GM19240 (cell line): ENCODE measurements around the gene LCK.
"Not testable (repeated sequence)": the region's sequence is repeated elsewhere in the genome, so short reads cannot be mapped to it uniquely, and the experiment has no call there.

ENCODE experiments used
- DNase-seq: peaks from one replicate; pipeline ENCODE4 v3.0.0; 2011; ENCODE audit warnings: low spot score; ENCODE audit not compliant: insufficient read length

The LCK gene

DNA sequence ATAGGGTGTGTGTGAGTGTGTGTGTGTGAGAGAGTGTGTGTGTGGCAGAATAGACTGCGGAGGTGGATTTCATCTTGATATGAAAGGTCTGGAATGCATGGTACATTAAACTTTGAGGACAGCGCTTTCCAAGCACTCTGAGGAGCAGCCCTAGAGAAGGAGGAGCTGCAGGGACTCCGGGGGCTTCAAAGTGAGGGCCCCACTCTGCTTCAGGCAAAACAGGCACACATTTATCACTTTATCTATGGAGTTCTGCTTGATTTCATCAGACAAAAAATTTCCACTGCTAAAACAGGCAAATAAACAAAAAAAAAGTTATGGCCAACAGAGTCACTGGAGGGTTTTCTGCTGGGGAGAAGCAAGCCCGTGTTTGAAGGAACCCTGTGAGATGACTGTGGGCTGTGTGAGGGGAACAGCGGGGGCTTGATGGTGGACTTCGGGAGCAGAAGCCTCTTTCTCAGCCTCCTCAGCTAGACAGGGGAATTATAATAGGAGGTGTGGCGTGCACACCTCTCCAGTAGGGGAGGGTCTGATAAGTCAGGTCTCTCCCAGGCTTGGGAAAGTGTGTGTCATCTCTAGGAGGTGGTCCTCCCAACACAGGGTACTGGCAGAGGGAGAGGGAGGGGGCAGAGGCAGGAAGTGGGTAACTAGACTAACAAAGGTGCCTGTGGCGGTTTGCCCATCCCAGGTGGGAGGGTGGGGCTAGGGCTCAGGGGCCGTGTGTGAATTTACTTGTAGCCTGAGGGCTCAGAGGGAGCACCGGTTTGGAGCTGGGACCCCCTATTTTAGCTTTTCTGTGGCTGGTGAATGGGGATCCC is 22.5 kb downstream of the LCK start:
- no peak for DNase-seq

DNA sequence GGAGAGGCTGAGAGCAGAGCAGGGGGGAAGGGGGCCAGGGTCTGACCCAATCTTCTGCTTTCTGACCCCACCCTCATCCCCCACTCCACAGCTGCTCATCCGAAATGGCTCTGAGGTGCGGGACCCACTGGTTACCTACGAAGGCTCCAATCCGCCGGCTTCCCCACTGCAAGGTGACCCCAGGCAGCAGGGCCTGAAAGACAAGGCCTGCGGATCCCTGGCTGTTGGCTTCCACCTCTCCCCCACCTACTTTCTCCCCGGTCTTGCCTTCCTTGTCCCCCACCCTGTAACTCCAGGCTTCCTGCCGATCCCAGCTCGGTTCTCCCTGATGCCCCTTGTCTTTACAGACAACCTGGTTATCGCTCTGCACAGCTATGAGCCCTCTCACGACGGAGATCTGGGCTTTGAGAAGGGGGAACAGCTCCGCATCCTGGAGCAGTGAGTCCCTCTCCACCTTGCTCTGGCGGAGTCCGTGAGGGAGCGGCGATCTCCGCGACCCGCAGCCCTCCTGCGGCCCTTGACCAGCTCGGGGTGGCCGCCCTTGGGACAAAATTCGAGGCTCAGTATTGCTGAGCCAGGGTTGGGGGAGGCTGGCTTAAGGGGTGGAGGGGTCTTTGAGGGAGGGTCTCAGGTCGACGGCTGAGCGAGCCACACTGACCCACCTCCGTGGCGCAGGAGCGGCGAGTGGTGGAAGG is 23.7 kb downstream of the LCK start:
- no peak for DNase-seq

DNA sequence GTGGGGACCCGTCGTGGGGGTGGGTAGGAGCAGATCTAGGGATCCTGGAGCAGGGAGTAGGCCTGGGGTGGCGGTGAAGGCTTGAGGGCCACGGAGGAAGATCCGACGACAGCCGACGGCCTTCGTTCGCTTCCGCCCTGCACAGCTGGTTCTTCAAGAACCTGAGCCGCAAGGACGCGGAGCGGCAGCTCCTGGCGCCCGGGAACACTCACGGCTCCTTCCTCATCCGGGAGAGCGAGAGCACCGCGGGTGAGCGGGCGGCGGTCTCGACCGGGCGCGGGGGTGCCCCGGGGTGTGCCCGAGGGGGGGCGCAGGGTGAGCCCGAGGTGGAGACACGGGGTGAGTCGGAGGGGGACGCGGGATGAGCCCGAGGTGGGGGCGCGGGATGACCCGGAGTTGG is 24.4 kb downstream of the LCK start:
- no peak for DNase-seq

DNA sequence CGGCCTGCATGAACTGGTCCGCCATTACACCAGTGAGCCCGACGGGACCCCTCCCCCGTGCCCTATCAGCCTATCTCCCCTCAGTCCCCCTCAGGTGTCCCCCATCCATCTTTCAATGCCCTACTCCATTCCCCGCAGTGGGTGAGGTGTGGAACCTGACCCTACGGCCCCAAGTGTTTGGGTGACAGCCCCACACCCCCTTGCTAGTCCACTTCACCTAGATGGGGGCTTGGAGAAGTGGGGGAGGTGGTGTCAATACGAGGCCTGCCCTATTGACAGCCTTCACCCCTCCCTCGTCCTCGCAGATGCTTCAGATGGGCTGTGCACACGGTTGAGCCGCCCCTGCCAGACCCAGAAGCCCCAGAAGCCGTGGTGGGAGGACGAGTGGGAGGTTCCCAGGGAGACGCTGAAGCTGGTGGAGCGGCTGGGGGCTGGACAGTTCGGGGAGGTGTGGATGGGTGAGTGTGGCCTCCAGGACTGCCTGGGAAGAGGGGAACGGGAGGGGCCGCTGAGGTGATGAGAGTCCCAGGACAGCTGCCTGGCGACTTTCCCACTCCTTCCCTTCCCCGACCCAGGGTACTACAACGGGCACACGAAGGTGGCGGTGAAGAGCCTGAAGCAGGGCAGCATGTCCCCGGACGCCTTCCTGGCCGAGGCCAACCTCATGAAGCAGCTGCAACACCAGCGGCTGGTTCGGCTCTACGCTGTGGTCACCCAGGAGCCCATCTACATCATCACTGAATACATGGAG is 25.1 kb downstream of the LCK start:
- DNase-seq, result no peak

DNA sequence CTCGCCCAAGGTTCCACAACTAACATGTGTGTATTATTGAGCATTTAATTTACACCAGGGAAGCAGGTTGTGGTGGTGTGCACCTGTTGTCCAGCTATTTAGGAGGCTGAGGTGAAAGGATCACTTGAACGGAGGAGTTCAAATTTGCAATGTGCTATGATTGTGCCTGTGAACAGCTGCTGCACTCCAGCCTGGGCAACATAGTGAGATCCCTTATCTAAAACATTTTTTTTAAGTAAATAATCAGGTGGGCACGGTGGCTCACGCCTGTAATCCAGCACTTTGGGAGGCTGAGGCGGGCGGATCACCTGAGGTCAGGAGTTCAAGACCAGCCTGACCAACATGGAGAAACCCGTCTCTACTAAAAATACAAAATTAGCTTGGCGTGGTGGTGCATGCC is 33.7 kb downstream of the LCK start:
- DNase-seq, result not testable (repeated sequence)

DNA sequence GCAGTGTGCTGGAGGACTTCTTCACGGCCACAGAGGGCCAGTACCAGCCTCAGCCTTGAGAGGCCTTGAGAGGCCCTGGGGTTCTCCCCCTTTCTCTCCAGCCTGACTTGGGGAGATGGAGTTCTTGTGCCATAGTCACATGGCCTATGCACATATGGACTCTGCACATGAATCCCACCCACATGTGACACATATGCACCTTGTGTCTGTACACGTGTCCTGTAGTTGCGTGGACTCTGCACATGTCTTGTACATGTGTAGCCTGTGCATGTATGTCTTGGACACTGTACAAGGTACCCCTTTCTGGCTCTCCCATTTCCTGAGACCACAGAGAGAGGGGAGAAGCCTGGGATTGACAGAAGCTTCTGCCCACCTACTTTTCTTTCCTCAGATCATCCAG is 34.6 kb downstream of the LCK start:
- no peak for DNase-seq

DNA sequence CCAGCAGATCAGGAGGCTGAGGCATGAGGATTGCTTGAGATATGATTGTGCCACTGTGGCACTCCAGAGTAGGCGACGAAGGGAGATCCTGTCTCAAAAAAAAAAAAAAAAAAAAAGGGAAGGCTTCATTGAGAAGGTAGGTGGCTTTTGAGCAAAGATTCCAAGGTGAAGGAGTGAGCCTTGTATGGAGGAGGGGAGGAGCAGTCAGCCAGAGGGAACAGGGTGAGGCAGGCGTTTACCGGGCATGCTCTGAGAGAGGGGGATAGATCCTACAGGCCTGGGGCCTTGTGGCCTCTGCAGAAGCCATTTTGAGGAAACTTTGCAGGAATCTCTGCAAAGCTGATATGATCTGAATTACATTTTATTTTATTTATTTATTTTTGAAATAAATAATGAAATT is 35.7 kb downstream of the LCK start:
- no peak for DNase-seq

DNA sequence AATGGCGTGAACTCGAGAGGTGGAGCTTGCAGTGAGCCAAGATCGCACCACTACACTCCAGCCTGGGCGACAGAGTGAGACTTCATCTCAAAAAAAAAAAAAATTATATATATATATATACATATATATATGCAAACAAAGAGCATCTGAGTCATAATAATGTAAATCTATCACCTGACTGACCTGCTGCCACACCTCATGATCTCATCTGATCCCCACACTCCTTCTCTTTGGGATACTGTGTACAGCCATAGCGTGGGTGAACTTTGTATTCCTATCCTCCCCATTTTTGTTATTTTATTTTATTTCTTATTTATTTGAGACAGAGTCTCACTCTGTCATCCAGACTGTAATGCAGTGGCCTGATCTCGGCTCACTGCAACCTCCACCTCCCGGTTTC is 38.2 kb downstream of the LCK start:
- DNase-seq, result no peak

DNA sequence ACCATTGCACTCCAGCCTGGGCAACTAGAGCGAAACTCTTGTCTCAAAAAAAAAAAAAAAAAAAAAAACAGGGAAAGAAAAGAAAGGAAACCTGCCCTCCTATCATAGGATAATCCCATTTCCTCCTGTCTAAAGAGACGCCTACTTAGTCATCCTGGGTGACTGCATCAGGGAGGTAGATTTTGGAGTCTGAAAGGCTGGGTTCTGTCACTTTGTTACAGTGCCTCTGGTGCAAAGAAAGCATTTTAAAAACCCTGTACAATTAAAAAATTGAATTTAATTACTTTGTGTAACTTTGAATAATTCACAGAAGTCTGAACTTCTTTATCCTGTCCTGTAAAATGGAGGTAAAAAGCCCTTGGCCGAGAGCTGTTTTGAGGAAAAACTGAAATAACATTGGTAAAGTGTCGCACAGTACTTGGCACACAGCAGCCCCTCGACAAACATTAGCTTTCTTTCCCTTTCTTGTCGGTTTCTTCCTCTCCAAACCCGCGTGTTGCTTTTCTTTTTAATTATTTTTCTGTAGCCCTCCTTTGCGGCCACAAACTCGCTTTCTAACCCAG is 40.2 kb downstream of the LCK start:
- no peak for DNase-seq

DNA sequence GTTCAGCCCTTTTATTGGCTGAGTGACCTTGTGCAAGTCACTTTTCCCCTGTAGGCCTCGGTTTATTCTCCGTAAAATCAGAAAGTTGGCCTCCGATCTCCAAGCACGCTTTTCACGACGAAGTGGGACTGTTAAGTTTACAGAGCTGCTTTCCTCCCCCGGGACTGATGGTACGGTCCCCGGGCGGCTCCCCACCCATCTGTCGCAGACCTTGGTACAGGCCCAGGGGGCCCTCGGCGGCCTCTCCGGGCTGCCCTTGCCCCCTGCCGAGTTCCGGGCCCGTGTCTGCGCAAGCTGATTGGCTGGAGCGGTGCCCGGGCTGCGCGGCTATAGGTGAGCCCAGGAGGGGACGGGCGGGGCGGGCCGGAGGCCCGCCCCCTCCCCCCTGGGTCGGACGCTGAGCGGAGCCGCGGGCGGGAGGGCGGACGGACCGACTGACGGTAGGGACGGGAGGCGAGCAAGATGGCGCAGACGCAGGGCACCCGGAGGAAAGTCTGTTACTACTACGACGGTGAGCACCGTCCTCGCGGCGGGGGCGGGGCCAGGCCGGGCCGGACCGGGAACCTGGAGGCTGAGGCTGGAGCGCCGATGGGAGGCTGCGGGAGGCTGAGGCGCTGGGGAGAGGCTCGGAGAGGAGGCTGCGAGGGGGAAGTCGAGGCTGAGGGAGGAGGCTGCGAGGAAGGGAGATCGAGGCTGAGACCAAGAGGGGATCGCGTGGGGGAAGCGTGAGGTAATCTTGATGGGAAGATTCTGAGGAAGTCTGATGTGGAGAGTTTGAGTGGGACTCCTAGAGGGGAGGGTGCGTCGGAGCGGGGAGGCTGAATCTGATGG is 40.9 kb downstream of the LCK start, which contains the start of gene HDAC1:
TSS of gene HDAC1 (plus strand) at position 376 of the 831 bp plus-strand sequence. CDS start at position 463, 87 bp downstream.
- DNase-seq, result peak; percentile 96

DNA sequence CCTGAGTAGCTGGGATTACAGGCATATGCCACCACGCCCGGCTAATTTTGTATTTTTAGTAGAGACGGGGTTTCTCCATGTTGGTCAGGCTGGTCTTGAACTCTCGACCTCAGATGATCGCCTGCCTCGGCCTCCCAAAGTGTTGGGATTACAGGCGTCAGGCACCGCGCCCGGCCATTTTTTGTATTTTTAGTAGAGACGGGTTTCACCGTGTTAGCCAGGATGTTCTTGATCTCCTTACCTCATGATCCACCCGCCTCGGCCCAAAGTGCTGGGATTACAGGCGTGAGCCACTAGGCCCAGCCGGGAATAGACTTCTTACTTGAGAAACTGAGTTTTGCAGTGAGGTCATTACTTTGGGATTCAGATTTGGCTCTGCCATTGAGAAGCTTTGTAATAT is 47.1 kb downstream of the LCK start:
- not testable (repeated sequence) for DNase-seq

DNA sequence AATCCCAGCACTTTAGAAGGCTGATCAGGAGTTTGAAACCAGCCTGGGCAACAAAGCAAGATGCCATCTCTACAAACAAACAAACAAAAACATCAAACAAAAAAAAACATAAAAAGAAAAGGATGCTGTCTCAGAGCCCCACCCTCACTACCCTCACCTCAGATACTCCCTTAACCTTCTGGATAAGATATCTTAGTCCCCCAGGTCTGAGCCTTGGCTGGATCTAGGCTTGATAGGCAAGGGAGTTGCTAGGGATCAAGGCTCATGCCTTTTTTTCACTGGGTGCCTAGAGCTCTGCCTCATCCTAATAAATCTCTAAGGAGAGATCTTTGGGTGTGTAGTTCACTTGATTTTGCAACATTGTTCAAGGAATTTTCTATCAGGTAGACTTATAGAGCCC is 48.3 kb downstream of the LCK start:
- no peak for DNase-seq

DNA sequence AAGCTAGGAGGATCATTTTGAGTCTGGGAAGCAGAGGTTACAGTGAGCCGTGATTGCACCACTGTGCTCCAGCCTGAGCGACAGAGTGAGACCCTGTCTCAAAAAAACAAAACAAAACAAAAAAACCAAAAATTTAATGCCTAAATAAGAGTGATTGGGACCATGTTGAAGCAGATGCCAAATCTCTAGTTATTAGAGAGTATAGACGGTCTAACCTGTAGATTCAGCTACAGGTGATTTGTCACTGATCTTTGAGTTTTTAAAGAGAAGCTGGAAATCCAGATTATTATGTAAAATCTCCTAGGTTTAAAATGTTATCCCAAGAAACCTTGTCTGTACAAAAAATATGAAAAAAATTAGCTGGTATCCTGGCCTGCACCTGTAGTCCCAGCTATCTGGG is 52.3 kb downstream of the LCK start:
- DNase-seq, result no peak

DNA sequence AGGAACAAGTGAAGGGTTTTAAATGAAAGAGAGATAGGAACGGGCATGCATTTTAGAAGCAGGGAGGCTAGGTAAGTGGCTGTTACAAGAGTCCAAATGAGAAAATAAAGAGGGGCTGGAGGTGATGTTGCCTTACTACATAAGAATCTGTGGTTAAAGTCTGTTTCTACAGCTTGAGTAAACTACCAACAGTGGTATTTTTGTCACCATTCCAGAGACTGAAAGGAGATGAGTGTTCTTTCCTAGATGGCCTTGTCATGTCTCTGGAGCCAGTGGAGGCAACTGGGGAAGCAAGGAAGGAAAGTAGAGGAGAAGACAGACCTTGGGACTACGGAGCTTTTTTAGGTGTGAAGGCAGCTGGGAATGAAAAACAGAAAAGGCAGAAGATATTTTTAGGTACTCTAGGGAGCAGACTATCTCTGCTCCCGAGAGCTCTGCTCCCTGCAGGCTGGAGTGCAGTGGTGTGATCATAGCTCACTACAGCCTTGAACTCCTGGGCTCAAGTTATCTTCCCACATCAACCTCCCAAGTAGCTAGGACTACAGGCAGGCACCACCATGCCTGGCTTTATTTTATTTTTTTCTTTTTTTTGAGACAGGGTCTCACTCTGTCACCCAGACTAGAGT is 53.0 kb downstream of the LCK start:
- DNase-seq, result no peak

DNA sequence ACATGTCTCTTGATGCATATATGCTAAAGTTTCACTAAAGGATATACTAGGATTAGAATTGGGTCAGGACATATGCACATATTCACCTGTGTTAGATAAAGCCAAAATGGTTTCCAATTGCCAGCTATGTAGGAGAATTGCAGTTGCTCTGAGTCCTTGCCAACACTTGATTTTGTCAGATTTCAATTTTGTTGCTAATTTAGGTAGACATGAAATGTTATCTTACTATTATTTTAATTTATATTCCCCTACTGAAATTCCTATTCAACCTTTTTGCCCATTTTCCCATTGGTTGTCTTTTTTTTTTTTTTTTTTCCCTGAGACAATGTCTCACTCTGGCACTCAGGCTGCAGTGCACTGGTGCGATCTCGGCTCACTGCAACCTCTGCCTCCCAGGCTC is 54.2 kb downstream of the LCK start:
- no peak for DNase-seq

DNA sequence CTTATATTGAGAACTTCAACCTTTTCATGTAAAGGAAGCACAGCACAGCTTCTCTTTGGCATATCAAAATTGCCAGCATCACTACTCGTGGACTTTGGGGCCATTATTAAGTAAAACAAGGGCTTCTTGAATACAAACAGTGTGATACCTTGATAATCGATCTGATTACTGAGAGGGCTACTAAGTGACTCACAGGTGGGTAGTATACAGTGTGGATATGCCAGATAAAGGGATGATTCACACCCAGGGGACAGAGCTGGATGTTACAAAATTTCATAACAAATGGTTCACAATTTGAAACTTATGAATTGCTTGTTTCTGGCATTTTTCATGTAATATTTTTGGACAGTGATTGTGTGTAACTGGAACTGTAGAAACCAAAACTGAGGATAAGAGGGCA is 56.3 kb downstream of the LCK start:
- DNase-seq, result no peak

DNA sequence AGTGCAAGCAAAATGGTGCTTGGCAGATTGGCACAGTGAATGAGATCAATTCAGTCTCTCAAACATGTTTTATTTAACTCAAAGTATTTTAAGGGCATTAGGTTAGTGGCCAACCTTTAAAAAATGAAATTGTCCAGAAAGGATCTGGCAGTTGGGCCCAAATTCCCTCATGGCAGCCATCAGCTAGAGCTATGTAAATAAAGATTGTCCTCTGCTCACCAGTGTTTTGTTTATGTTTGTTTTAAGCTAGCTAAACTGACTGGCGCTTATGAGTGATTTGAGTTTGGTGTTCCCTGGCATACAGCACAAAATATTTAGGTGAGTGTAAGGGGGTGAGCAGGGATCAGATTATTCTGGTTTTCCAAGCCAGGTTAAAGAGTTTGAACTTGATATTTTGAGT is 58.9 kb downstream of the LCK start:
- DNase-seq, result no peak

DNA sequence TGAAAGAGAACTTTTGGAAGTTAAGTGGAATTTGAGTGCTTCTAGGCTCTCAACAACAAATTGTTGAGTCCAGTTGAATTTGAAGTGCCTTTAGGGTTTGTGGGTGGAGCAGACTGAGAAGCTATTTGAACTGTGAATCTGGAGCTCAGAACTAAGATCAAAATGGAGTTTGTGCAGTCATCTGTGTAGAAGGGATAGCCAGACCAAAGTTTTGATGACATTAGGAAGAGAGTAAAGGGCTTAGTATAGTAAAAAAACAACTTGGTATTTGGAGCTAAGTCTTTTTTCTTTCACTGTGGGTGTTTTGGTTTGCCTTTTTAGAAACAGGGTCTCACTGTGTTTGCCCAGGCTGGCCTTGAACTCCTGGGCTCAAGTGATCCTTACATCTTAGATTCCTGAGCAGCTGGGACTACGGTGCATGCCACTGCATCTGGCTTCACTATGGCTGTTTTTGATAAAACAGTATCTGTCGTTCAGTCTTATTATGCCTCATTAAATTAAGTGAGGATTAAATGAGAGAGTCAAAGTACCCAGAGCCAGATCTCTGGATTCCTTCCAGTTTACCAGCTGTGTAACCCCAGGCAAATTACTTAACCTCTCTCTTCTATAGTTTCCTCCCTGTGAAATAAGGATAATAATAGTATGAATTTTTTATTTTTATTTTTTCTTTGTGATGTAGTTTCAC is 60.8 kb downstream of the LCK start:
- DNase-seq, result no peak

DNA sequence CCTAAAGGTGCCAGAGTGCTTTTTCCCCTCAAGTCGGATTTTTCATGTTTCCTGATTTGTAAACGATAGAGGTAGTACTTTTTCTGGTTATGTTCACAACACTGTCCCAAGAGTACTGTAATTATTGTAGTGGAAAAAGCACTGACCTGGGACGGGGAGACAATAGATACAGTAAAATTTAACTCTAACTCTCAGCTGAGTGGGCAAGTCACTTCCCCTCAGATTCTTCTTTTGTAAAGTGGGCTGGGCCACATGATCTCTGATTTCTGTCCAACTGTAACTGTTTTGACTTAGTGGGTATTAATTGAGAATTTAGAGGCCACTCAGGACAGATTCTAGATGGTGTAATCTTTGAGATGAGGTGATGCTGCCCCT is 65.8 kb downstream of the LCK start:
- no peak for DNase-seq
